GM12891 (cell line): ENCODE results near the gene VENTX.

Source experiments
- POLR2A ChIP-seq: IDR thresholded peaks from 2 replicates; pipeline ENCODE4 v1.6.1; 2011; ENCODE audit warnings: low read depth, low read length, control low read depth
- POU2F2 ChIP-seq: IDR thresholded peaks from 2 replicates; pipeline ENCODE4 v1.6.1; 2011; ENCODE audit warnings: low read depth, mild to moderate bottlenecking, control low read depth, low read length, moderate library complexity
- SPI1 ChIP-seq: IDR thresholded peaks from 2 replicates; pipeline ENCODE4 v1.6.1; 2011; ENCODE audit warnings: low read depth, low read length, control low read depth
- TAF1 ChIP-seq: IDR thresholded peaks from 2 replicates; pipeline ENCODE4 v1.6.1; 2011; ENCODE audit warnings: low read depth, low read length, control low read depth

GRCh38 chr10:133198206-133198605 is 39.4 kb upstream of the VENTX start:
- TF ChIP-seq POLR2A (no peak), TAF1 (no peak), POU2F2 (no peak), SPI1 (no peak)
